T-helper 1 cell treated with Interleukin-12 subunit alpha and Interleukin-12 subunit beta and Interleukin-4 antibody, amounts not matched to agents 30 μg/mL and 1 μg/mL, for 36 hours (primary cell): ENCODE results near the gene GOLGA2.
"Not testable (repeated sequence)": the region's sequence is repeated elsewhere in the genome, so short reads cannot be mapped to it uniquely, and the experiment has no call there.

Experiments used
- H3K27ac Mint-ChIP-seq: one replicate; pipeline ENCODE4 v1.8.0; 2021; ENCODE audit warnings: mild to moderate bottlenecking, mixed read lengths
- H3K27me3 Mint-ChIP-seq: one replicate; pipeline ENCODE4 v1.8.0; 2021; ENCODE audit warnings: low read depth, mixed read lengths
- H3K36me3 Mint-ChIP-seq: one replicate; pipeline ENCODE4 v1.8.0; 2021; ENCODE audit warnings: low read depth, mixed read lengths
- H3K4me1 Mint-ChIP-seq: one replicate; pipeline ENCODE4 v1.8.0; 2021; ENCODE audit warnings: low read depth, mixed read lengths
- H3K4me3 Mint-ChIP-seq: one replicate; pipeline ENCODE4 v1.8.0; 2021; ENCODE audit warnings: mild to moderate bottlenecking, moderate library complexity, mixed read lengths
- H3K9me3 Mint-ChIP-seq: one replicate; pipeline ENCODE4 v1.8.0; 2021; ENCODE audit warnings: mixed read lengths

The GOLGA2 gene

DNA sequence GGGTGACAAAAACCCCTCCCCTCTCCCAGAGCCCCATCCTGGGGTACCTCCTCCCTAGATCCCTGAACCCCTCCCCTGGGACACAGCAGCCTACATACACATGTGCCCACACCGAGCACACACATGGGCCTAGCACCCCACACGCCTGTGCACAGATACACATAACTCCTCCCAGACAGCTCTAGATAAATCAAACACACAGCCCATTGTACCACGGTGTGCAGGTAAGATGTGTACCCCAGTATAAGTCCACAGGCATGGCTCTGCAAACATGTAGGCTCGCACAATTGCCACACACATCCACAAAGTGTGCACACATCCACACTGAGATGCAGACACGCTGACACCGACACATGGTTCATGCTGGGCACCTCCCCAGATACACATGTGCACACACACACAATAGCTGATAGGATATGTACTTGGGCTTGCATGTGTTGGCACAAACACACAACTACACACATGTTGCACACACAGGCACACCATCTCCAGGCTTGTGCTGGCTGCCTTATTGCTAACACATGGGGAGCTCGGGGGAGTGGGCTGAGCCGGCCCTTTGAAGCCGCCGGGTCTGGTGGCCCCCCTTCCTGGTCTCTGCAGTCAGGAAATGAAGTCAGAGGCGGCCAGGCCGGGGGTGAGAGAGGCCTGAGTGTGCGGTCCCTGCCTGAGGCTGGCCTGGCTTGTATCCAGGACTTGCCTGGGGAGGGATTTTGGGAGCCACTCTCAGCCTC, 30.2 kb downstream of the GOLGA2 start:
- Mint-ChIP-seq H3K4me1 (peaks cover 9% of the 10 kb centered on the region), H3K36me3 (no peaks in the 10 kb centered on the region), H3K27ac (no peak overlapping the region), H3K27me3 (peaks cover 33% of the 10 kb centered on the region), H3K9me3 (no peaks in the 10 kb centered on the region), H3K4me3 (no peak overlapping the region)

DNA sequence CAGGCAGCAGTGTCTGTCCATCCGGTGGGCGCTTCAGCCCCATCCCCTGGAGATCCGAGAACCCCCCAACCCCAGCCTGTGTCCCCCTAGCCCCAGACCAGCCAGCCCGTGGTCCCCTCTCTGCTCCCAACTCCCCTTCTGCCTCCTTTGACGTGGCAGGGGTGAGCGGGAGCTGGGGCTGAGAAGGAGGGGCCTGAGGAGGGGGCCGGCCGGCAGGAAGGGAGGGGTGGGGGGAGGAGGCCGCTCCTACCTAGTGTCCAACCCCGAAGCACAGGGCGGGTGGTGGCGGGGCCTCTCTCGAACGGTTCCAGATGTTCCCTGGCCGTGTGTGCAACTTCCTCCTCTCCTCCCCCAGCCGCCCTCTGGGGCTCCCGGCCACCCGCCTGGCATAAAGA, 31.0 kb downstream of the GOLGA2 start:
- H3K27ac Mint-ChIP-seq: no peak overlapping the region
- no peaks in the 10 kb centered on the region for H3K36me3 Mint-ChIP-seq
- H3K4me1 Mint-ChIP-seq: peaks cover 7% of the 10 kb centered on the region
- no peaks in the 10 kb centered on the region for H3K9me3 Mint-ChIP-seq
- peaks cover 33% of the 10 kb centered on the region for H3K27me3 Mint-ChIP-seq
- H3K4me3 Mint-ChIP-seq: no peak overlapping the region

DNA sequence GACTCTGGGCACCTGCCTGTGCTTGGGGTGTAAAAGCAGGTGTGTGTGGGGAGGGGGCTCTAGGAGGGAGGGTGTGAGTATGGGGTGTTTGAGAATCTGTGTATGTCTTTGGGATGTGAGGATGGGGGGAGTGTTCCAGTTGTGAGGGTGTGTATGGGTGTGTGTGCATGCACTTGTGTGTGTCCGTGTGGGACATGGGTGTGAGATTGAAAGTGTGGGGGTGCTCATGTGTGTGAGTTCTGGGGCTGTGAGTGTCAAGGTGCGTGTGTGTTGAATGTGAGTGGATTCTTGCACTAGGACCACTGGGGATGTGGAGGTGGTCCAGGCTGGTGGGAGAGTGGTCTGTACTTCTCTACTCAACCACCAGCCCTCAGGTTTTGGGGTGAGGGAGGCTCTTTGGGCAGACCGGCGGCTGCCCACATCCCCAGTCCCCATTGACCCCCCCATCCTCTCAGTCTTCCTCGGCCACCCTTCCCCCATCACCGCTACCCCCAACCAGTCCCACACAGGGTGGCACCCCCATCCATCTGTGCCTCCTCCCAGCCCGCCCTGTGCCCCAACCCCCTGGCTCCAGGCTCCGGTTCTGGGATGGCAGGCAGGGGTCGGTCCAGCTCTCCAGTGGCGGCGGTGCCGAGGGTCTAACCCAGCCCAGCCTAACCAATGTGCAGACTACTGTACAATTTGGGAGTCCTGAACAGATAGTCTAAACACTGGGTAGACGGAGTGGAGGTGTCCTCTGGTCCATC, 31.5 kb downstream of the GOLGA2 start:
- Mint-ChIP-seq H3K36me3 (no peaks in the 10 kb centered on the region), H3K9me3 (no peaks in the 10 kb centered on the region), H3K4me3 (no peak overlapping the region), H3K27me3 (peaks cover 29% of the 10 kb centered on the region), H3K4me1 (peaks cover 3% of the 10 kb centered on the region), H3K27ac (no peak overlapping the region)

DNA sequence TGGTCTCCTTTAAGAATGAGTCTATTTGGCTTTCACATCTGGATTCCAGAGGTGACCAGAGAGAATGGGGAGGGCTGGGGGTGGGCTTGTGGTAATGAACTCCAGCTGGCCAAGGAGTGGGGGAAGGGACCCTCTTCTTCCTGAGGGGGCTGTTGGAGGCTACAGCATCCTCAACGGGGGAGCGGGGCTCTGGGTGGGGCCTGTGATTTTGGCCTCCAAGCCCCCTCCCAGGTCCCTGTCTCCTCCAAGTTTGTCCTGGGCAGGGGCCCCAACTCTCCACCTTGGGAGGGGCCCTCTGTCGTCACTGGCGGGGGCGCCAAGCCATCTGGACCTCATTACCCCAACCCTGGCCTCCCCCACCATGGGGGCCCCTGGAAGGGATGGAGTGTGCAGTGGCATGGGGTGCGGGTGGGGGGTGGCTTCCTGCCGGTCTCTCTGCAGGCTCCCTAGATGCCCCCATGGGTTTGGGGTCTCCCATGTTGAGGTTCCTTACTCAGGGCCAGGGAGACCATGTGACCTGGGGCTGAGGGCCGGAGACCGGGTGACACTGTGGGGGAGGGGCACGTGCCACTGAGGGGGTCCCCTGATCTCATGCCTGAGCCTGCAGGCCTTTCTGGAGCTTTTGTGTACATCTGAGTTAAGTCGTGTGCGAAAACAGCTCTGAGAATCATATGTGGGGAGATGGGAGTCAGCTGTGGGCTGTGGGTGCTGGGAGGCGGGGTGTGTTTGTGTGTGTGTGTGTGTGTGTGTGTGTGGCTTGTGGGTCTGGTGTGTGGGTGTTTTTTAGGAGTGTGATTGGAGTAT, 32.4 kb downstream of the GOLGA2 start:
- no peaks in the 10 kb centered on the region for H3K9me3 Mint-ChIP-seq
- no peak overlapping the region for H3K4me3 Mint-ChIP-seq
- peaks cover 22% of the 10 kb centered on the region for H3K27me3 Mint-ChIP-seq
- peaks cover 3% of the 10 kb centered on the region for H3K4me1 Mint-ChIP-seq
- H3K27ac Mint-ChIP-seq: no peak overlapping the region
- no peaks in the 10 kb centered on the region for H3K36me3 Mint-ChIP-seq

DNA sequence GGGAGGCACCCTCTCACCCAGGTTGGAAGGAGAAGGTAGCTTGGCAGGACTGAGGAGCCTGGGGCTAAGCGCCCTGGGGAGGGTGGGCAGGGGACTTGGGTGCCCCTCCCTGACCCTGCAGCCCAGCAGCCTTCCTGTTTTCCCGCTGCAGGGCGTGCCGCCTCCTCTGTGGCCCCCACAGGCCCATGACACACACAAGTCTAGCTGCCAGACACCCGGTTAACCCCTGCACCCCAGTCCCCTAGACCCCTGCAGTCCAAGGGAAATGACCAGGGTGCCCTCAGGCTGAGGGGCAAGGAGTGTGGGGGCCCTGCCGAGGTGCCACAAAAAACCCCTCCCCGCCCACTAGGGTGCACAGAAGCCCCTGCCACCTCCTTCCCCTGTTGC, 33.0 kb downstream of the GOLGA2 start:
- peaks cover 3% of the 10 kb centered on the region for H3K4me1 Mint-ChIP-seq
- H3K27me3 Mint-ChIP-seq: peaks cover 20% of the 10 kb centered on the region
- no peak overlapping the region for H3K4me3 Mint-ChIP-seq
- H3K27ac Mint-ChIP-seq: no peak overlapping the region
- H3K36me3 Mint-ChIP-seq: no peaks in the 10 kb centered on the region
- H3K9me3 Mint-ChIP-seq: no peaks in the 10 kb centered on the region

DNA sequence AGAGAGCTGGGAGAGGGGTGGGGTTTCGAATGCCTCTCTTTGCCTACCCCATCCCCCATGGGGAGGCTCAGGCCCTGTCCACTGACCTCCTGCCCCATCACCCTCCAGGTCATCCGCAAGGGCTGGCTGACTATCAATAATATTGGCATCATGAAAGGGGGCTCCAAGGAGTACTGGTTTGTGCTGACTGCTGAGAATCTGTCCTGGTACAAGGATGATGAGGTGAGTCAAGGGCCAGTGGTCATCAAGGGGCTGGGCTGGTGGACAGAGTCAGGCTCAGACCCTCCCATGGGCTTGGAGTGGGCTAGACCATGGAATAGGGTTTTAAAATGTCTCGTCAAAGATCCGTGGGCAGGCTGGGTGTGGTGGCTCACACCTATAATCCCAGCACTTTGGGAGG, 33.7 kb downstream of the GOLGA2 start:
- H3K27ac Mint-ChIP-seq: no peak overlapping the region
- H3K4me3 Mint-ChIP-seq: no peak overlapping the region
- no peaks in the 10 kb centered on the region for H3K36me3 Mint-ChIP-seq
- H3K9me3 Mint-ChIP-seq: no peaks in the 10 kb centered on the region
- peaks cover 3% of the 10 kb centered on the region for H3K4me1 Mint-ChIP-seq
- H3K27me3 Mint-ChIP-seq: peaks cover 20% of the 10 kb centered on the region

DNA sequence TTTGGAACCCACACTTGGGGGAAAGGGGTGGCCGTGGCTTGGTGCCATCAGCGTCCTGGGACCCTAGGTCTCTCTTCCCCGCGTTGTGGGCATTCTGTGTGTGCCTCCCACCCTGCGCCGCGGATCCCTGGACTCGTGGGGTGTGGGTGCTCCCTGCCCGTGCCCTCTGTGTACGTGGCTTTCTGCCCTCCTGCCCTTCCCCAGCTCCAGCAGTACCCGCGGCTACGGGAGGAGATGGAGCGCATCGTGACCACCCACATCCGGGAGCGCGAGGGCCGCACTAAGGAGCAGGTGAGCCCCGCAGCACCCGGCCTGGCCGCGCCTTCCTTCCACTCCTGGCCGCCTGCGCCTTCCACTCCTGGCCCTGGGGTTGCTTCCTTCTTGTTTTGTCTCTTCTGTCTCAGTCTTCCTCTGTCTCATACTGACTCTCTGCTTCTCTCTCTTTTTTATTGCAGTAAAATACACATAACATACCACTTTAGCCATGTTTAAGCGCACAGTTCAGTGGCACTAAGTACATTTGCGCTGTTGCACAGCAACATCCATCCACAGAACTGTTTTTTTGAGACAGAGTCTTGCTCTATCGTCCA, 41.9 kb downstream of the GOLGA2 start:
- Mint-ChIP-seq H3K4me1 (no peaks in the 10 kb centered on the region), H3K4me3 (no peak overlapping the region), H3K27ac (no peak overlapping the region), H3K9me3 (no peaks in the 10 kb centered on the region), H3K36me3 (no peaks in the 10 kb centered on the region), H3K27me3 (peaks cover 4% of the 10 kb centered on the region)

DNA sequence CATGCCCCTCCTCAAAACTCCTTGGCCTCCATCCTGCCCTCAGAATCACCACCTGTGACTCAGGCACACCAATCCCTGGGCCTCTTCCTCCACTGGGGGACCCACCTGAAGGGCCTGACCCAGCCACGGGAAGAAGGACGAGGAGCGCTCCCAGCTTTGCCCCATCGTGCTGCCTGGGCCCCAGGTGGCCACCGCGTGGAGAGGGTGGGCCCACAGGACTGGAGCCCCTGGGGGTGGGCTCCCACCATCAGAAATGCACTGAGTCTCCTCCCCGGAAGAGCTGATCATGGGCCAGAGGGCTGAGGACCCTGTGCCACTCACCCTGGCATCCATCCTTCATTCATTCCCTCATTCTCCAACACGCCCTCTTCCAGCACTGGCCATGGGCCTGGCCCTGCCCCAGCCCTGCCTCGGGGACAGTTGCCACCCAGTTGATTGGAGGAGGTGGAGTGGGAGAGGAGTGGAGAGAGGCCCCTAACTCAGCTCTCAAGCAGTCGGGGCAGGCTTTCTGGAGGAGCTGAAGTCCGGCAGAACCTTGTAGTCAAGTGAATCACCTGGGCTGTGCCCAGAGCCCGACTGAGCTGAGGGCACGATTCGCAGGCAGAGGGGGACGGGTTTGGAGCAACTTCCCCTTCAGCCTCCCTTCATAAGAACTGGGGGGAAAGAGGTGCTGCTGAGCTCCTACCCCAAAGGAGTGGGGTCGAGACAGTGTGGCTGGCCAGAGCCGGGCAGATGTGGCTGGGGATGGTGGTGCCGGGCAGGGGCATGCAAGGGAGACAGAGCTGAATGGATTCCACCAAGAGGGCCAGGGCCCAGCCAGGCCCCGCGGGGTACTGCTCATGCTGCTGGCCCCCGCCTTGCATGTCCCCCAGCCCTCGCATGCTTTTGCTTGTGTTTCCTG, 43.0 kb downstream of the GOLGA2 start:
- H3K9me3 Mint-ChIP-seq: no peaks in the 10 kb centered on the region
- H3K4me3 Mint-ChIP-seq: no peak overlapping the region

DNA sequence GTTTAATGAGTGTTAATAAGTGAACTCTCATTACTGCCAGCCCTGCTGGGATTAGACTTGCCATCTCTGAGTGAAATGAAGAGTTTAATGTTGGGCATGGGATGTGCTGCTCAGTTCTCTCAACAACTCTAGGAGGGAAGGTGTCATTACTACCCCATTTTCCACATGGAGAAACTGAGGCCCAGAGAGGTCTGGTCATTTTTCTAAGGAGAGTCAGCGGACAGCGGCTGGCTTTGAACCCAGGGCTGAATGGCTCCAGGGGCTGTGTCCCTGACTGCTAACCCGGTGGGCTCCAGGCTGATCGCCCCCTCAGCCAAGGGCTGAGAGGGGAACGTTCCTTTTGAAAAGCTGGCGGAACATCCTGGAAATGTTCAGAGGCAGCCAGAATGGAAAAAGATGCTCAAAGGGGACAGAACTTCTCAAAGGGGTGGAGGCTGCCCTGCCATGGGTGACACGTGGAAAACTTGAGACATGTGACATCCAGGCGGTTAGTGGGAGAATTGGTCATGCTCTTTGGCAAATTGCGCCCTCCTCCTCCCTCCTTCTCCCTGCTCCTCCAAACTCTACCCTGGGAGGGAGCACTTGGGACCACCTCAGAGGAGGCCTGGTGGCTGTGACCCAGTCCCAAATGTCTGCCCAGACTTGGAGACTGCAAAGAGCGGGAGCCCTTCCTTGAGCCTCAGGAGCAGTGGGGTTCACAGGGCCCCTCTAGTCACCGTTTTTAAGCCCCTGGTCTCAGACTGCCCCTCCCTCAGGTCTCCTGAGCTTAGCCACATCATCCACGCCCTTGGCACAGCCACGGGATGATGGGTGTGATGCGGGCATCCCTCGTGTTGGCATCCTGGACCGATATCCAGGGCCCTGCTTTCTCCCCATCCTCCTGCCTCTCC, 43.9 kb downstream of the GOLGA2 start:
- H3K27ac Mint-ChIP-seq: no peak overlapping the region
- H3K4me1 Mint-ChIP-seq: no peaks in the 10 kb centered on the region
- no peak overlapping the region for H3K4me3 Mint-ChIP-seq
- no peaks in the 10 kb centered on the region for H3K36me3 Mint-ChIP-seq
- H3K27me3 Mint-ChIP-seq: peaks cover 4% of the 10 kb centered on the region
- no peaks in the 10 kb centered on the region for H3K9me3 Mint-ChIP-seq

More for the DNA sequence above, 43.0 kb downstream of the GOLGA2 start:
- Mint-ChIP-seq H3K27ac (no peak overlapping the region), H3K27me3 (peaks cover 4% of the 10 kb centered on the region), H3K36me3 (no peaks in the 10 kb centered on the region), H3K4me1 (no peaks in the 10 kb centered on the region)

DNA sequence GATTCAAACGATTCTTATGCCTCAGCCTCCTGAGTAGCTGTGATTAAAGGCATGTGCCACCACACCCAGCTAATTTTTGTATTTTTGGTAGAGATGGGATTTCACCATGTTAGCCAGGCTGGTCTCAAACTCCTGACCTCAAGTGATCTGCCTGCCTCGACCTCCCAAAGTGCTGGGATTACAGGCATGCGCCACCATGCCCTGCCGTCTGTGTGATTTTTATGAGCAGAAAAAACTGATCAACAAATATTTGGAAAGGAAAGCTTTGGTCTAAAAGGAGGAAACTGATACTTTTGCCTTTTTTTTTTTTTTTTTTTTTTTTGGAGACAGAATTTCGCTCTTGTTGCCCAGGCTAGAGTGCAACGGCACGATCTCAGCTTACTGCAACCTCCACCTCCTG, 44.9 kb downstream of the GOLGA2 start:
- not testable (repeated sequence) for H3K4me3 Mint-ChIP-seq, H3K27me3 Mint-ChIP-seq, H3K9me3 Mint-ChIP-seq, H3K36me3 Mint-ChIP-seq, H3K4me1 Mint-ChIP-seq, H3K27ac Mint-ChIP-seq

DNA sequence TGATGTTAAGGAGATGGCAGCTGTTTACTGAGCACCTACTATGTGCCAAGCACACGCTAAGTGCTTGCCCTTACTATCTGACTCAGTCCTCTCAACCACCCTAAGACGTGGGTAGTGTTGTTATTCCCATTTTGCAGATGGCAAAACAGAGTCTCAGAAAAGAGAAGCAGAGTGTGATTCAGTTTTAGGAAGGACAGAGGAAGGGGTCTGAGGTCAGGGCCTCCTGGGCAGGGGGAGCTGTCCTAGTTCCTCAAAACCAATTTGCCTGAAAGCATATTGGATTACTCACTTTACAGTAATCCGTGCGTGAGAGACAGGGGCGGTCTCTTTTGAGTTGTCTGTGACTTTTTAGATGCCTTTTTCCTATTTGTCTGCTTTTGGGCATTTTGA, 49.4 kb downstream of the GOLGA2 start:
- Mint-ChIP-seq H3K36me3 (no peaks in the 10 kb centered on the region), H3K9me3 (no peaks in the 10 kb centered on the region), H3K27me3 (peaks cover 5% of the 10 kb centered on the region), H3K4me3 (no peak overlapping the region), H3K4me1 (no peaks in the 10 kb centered on the region), H3K27ac (no peak overlapping the region)

DNA sequence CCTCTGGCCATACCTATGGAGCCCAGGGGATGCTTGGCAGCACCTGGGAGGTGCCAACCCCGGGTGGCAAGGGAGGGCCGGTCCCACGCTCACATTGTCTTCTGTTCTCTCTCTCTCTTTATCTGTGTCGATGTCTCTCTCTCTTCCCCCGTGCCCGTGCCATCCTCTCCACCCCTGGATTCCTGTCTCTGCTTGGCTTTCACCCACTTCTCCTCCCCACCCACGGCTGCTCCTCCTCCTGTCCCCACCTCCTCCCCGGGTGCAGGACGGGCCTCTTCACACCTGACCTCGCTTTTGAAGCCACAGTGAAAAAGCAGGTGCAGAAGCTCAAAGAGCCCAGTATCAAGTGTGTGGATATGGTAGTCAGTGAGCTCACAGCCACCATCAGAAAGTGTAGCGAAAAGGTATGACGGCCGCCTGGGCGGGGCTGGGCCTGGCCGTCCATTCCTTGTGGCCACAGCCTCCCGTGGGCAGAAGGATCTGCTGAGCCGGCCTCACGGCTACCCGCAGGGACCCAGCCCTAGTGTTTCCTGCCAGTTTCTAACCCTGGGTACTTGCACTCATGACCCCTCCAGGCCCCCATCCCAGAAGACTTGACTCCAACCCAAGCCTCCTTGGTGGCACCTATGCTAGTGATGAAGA, 49.9 kb downstream of the GOLGA2 start:
- no peak overlapping the region for H3K27ac Mint-ChIP-seq
- no peaks in the 10 kb centered on the region for H3K36me3 Mint-ChIP-seq
- H3K9me3 Mint-ChIP-seq: no peaks in the 10 kb centered on the region
- H3K4me1 Mint-ChIP-seq: peaks cover under 1% of the 10 kb centered on the region
- no peak overlapping the region for H3K4me3 Mint-ChIP-seq
- peaks cover 5% of the 10 kb centered on the region for H3K27me3 Mint-ChIP-seq

DNA sequence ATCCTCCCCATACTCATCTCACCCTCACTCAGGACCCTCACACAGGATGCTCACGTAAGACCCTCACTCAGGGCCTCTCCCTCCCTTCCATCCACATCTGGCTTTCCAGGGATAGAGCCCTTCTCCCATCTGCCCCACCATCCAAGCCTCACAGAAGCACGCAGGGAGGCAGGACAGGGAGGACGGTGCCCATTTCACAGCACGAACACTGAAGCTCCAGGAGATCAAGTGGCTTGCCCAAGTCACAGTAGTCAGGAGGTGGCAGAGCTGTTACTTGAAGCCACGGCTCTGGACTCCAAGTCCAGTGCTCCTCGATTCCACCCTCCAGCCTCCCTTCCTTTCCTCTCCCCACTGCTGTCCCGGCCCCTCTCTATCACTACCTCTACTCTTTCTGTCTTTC, 50.9 kb downstream of the GOLGA2 start:
- Mint-ChIP-seq H3K4me3 (no peak overlapping the region), H3K4me1 (peaks cover 3% of the 10 kb centered on the region), H3K9me3 (no peaks in the 10 kb centered on the region), H3K27me3 (peaks cover 5% of the 10 kb centered on the region), H3K27ac (no peak overlapping the region), H3K36me3 (no peaks in the 10 kb centered on the region)
